Upper lobe of right lung (tissue), 1 donor: ENCODE results near the gene SYCP2L. TPM values are rescaled to one million over a fixed set of nuclear protein-coding genes. Genes with fewer than 3 reads are reported as not detected.

Source experiments
- ATAC-seq: fragments of 200-7000 bp; cut with Tn5 transposase; one replicate; pipeline ENCODE4 v1.9.1; 2020; ENCODE audit warnings: mild to moderate bottlenecking, moderate library complexity
- DNase-seq: peaks from one replicate; pipeline ENCODE4 v3.0.0-alpha.2; 2020
- H3K27ac ChIP-seq: fragments of 200-600 bp; one replicate; pipeline ENCODE4 v1.8.0; 2022
- H3K27me3 ChIP-seq: fragments of 200-600 bp; one replicate; pipeline ENCODE4 v1.8.0; 2022; ENCODE audit warnings: mild to moderate bottlenecking
- H3K36me3 ChIP-seq: fragments of 200-600 bp; one replicate; pipeline ENCODE4 v1.8.0; 2022
- H3K4me1 ChIP-seq: fragments of 200-600 bp; one replicate; pipeline ENCODE4 v1.8.0; 2022
- H3K4me3 ChIP-seq: fragments of 200-600 bp; one replicate; pipeline ENCODE4 v1.8.0; 2022; ENCODE audit warnings: mild to moderate bottlenecking
- H3K9me3 ChIP-seq: fragments of 200-600 bp; one replicate; pipeline ENCODE4 v1.8.0; 2022
- intact Hi-C: fragments of 100-400 bp; cut with DNase I; formaldehyde crosslinking; loops from one replicate; pipeline ENCODE4 v1.11.0; 2022
- total RNA-seq: library from RNA; stranded (reverse); fragmentation: NEBNext Ultra II Directional; extraction: Animal tissue kit (Norgen Biotek cat#: 25700); gene quantifications from one replicate; pipeline ENCODE4 v1.2.1, GENCODE V29; 2021
- TF ChIP-seq, protein P1 (sequence below): fragments of 200-600 bp; IDR thresholded peaks from one replicate; pipeline ENCODE4 v1.8.0; 2022; ENCODE audit warnings: antibody characterized with exemption
- donor health status: DM: no; HTN: yes; CAD: no; lungs with severe emphysema.

Gene SYCP2L
- total RNA-seq, 1 donor from 2014 or later: 0.58 TPM

DNA sequence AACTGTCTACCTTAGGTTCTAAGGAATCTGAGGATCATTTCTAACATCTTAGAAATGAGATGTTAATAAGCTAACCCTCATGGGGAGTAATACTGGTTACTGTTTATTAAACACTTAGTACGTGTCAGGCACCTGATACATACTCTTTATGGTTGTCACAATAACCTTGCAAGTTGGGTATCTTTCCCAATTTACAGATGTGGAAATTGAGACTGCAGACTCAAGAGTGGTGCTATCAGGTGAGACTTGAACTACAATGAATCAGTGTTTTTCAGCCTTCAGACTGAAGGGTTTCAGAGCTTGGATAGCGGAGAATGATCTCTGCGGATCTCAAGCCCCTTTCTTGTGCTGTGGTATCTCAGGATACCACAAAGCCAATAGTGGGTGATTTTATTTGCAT, 130.2 kb downstream of the SYCP2L start:
- intact Hi-C loops: no loop called here
- TF ChIP-seq, protein P1, sequence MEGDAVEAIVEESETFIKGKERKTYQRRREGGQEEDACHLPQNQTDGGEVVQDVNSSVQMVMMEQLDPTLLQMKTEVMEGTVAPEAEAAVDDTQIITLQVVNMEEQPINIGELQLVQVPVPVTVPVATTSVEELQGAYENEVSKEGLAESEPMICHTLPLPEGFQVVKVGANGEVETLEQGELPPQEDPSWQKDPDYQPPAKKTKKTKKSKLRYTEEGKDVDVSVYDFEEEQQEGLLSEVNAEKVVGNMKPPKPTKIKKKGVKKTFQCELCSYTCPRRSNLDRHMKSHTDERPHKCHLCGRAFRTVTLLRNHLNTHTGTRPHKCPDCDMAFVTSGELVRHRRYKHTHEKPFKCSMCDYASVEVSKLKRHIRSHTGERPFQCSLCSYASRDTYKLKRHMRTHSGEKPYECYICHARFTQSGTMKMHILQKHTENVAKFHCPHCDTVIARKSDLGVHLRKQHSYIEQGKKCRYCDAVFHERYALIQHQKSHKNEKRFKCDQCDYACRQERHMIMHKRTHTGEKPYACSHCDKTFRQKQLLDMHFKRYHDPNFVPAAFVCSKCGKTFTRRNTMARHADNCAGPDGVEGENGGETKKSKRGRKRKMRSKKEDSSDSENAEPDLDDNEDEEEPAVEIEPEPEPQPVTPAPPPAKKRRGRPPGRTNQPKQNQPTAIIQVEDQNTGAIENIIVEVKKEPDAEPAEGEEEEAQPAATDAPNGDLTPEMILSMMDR: no peak
- no peak for ATAC-seq
- peaks cover 20% of the 10 kb centered on the region for H3K27me3 ChIP-seq
- H3K4me3 ChIP-seq: no peak overlapping the region
- DNase-seq: no peak
- no peak overlapping the region for H3K27ac ChIP-seq
- H3K36me3 ChIP-seq: no peaks in the 10 kb centered on the region
- H3K4me1 ChIP-seq: no peaks in the 10 kb centered on the region
- H3K9me3 ChIP-seq: no peaks in the 10 kb centered on the region

DNA sequence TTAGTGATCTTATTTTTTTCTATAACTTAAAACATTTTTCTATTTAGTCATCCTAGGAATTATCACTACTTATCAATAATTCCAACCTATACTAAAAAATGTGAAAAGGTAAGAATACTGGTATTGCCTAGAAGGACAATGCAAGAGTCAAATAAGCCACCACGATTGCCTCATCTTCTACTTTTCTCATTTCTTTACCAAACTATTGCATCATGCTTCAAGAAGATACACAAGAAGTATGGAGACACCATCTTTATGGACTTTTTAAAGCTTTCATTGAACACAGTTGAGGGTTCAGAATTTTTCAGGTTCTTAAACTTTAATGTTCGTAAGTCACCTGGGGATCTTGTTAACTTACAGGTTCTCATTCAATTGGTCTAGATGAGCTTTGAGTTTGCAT, 131.4 kb downstream of the SYCP2L start:
- Histone ChIP-seq H3K9me3 (no peaks in the 10 kb centered on the region), H3K36me3 (no peaks in the 10 kb centered on the region), H3K27me3 (peaks cover 14% of the 10 kb centered on the region), H3K4me1 (no peaks in the 10 kb centered on the region), H3K4me3 (no peak overlapping the region), H3K27ac (no peak overlapping the region)
- DNase-seq: no peak
- TF ChIP-seq, protein P1: no peak
- no peak for ATAC-seq
- intact Hi-C loops: no loop called here

GRCh38 chr6:11021003-11021402, 134.2 kb downstream of the SYCP2L start:
- intact Hi-C loops: no loop called here
- no peaks in the 10 kb centered on the region for H3K36me3 ChIP-seq
- H3K9me3 ChIP-seq: no peaks in the 10 kb centered on the region
- no peak overlapping the region for H3K27ac ChIP-seq
- ATAC-seq: no peak
- no peak overlapping the region for H3K4me3 ChIP-seq
- no peak for DNase-seq
- TF ChIP-seq, protein P1: no peak
- no peaks in the 10 kb centered on the region for H3K4me1 ChIP-seq
- H3K27me3 ChIP-seq: peaks cover 6% of the 10 kb centered on the region

DNA sequence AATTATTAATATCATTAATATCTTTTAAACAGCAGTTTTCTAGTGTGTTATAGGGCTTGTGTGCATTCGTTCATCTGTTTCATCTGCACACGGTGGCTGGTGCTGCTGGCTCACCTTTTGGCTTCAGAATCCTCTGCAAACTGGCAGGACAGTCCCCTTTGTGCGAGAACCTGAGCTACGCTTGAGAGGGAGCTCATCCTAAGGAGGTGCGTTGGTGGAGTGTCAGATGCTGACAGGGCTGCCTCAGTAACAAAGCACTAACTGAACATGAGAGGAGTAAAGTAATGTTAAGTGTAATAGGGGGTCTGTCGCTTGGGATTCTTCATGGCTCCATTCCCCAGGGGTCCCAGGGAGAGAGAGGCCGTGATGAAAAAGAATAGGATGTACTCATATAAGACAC, 134.9 kb downstream of the SYCP2L start:
- Histone ChIP-seq H3K36me3 (no peaks in the 10 kb centered on the region), H3K27ac (no peak overlapping the region), H3K9me3 (no peaks in the 10 kb centered on the region), H3K4me1 (no peaks in the 10 kb centered on the region), H3K27me3 (peaks cover 6% of the 10 kb centered on the region), H3K4me3 (no peak overlapping the region)
- intact Hi-C loops: no loop called here
- ATAC-seq (no peak), DNase-seq (no peak)
- TF ChIP-seq, protein P1: no peak

- intact Hi-C loops: no loop called here
- no peak for DNase-seq
- Histone ChIP-seq H3K4me1 (no peaks in the 10 kb centered on the region), H3K36me3 (no peaks in the 10 kb centered on the region), H3K4me3 (no peak overlapping the region), H3K27me3 (no peaks in the 10 kb centered on the region), H3K9me3 (no peaks in the 10 kb centered on the region), H3K27ac (no peak overlapping the region)
- TF ChIP-seq, protein P1: no peak
- ATAC-seq: no peak
Observed at GRCh38 chr6:11023032-11023431, 136.2 kb downstream of the SYCP2L start.

Other genes with a start within 250 kb of the SYCP2L start
- gene C6orf52, start 192.4 kb upstream of the SYCP2L start, total RNA-seq: not detected
- gene PAK1IP1, start 192.1 kb upstream of the SYCP2L start, total RNA-seq: 11.6 TPM
- 87.5 TPM for gene TMEM14C, start 164.0 kb upstream of the SYCP2L start, total RNA-seq
- gene TMEM14B, start 139.2 kb upstream of the SYCP2L start, total RNA-seq: 50.1 TPM
- gene MAK, start 48.5 kb upstream of the SYCP2L start, total RNA-seq: 0.29 TPM
- not detected for gene GCM2, start 5.0 kb upstream of the SYCP2L start, total RNA-seq
- gene ELOVL2, start 157.3 kb downstream of the SYCP2L start, total RNA-seq: 0.23 TPM
- 8.4 TPM for gene SMIM13, start 206.8 kb downstream of the SYCP2L start, total RNA-seq
- 0.55 TPM for gene ERVFRD-1, start 224.7 kb downstream of the SYCP2L start, total RNA-seq